Keratinocyte (primary cell): ENCODE measurements around the gene MRPS7. TPM values are rescaled to one million over a fixed set of nuclear protein-coding genes. Genes with fewer than 3 reads are reported as not detected.

Source experiments
- DNase-seq: peaks from one replicate; pipeline ENCODE4 v3.0.0-alpha.2; 2011; ENCODE audit warnings: low read depth, missing footprints, low spot score
- FAIRE-seq: peaks from 2 replicates; lab custom pipeline; 2011; peaks lifted over from hg19 to GRCh38; lab: Jason Lieb, UNC
- H2AFZ ChIP-seq: 2 replicates; pipeline ENCODE4 v1.6.0; 2012; ENCODE audit warnings: low read length, control low read depth, inconsistent platforms; ENCODE audit not compliant: control insufficient read depth
- H3K27ac ChIP-seq: 2 replicates; pipeline ENCODE4 v1.5.1; 2011; ENCODE audit warnings: low read length; ENCODE audit not compliant: control insufficient read depth, insufficient read depth
- H3K27me3 ChIP-seq: 3 replicates; pipeline ENCODE4 v1.6.0; 2011; ENCODE audit warnings: low read length; ENCODE audit not compliant: control insufficient read depth, insufficient read depth; ENCODE audit errors: extremely low read depth
- H3K36me3 ChIP-seq, 2 experiments: 2 replicates in 1 of 2; 3 replicates in 1 of 2; pipeline ENCODE4 v1.5.1; 2011; ENCODE audit warnings: low read length in 2 of 2, mild to moderate bottlenecking in 1 of 2; ENCODE audit not compliant: control insufficient read depth in 2 of 2, insufficient read depth in 2 of 2; ENCODE audit errors: extremely low read depth in 1 of 2
- H3K4me1 ChIP-seq: 3 replicates; pipeline ENCODE4 v1.5.1; 2011; ENCODE audit warnings: low read length; ENCODE audit not compliant: control insufficient read depth, insufficient read depth; ENCODE audit errors: extremely low read depth
- H3K4me2 ChIP-seq: 3 replicates; pipeline ENCODE4 v1.6.0; 2011; ENCODE audit warnings: low read depth, low read length; ENCODE audit not compliant: control insufficient read depth, insufficient read depth; ENCODE audit errors: extremely low read depth
- H3K4me3 ChIP-seq, 3 experiments: fragments of 200-600 bp in 1 of 3; sonication (generic) in 1 of 3; 2 replicates in 2 of 3; 3 replicates in 1 of 3; pipeline ENCODE4 v1.5.1; 2011 to 2016; ENCODE audit warnings: low read length in 3 of 3, mild to moderate bottlenecking in 3 of 3, control low read depth in 2 of 3, inconsistent platforms in 1 of 3, low read depth in 1 of 3, mixed read lengths in 1 of 3, mixed run types in 1 of 3, moderate library complexity in 1 of 3; ENCODE audit not compliant: control insufficient read depth in 2 of 3, insufficient read depth in 2 of 3; ENCODE audit errors: extremely low read depth in 1 of 3
- H3K79me2 ChIP-seq: 2 replicates; pipeline ENCODE4 v1.6.0; 2012; ENCODE audit warnings: low read length; ENCODE audit not compliant: control insufficient read depth, insufficient read depth
- H3K9ac ChIP-seq: 3 replicates; pipeline ENCODE4 v1.6.0; 2011; ENCODE audit warnings: low read length; ENCODE audit not compliant: control insufficient read depth, insufficient read depth; ENCODE audit errors: extremely low read depth
- H3K9me1 ChIP-seq: 3 replicates; pipeline ENCODE4 v1.6.0; 2011; ENCODE audit warnings: low read length; ENCODE audit not compliant: control insufficient read depth, insufficient read depth; ENCODE audit errors: extremely low read depth
- H3K9me3 ChIP-seq: 2 replicates; pipeline ENCODE4 v1.5.1; 2012; ENCODE audit warnings: low read depth, low read length; ENCODE audit not compliant: control insufficient read depth
- H4K20me1 ChIP-seq: 3 replicates; pipeline ENCODE4 v1.6.0; 2011; ENCODE audit warnings: low read length; ENCODE audit not compliant: control insufficient read depth, insufficient read depth; ENCODE audit errors: extremely low read depth
- CTCF ChIP-seq, 3 experiments: IDR thresholded peaks in 1 of 3; conservative IDR thresholded peaks in 1 of 3; optimal IDR thresholded peaks in 1 of 3; 2 replicates in 2 of 3; 3 replicates in 1 of 3; pipeline versions ENCODE3 to v1.5.1; 2011; ENCODE audit warnings: low read length in 3 of 3, mild to moderate bottlenecking in 3 of 3, moderate library complexity in 2 of 3, control low read depth in 1 of 3, inconsistent platforms in 1 of 3; ENCODE audit not compliant: insufficient read depth in 2 of 3; ENCODE audit errors: extremely low read depth in 1 of 3
- EZH2 ChIP-seq: IDR thresholded peaks from one replicate; pipeline ENCODE4 v1.6.1; 2012; ENCODE audit warnings: inconsistent platforms, mild to moderate bottlenecking, low read length, moderate library complexity
- dilution Hi-C: fragments of 300-500 bp; cut with MboI; formaldehyde crosslinking; loops from one replicate; pipeline ENCODE4 v1.7.0; 2020; ENCODE audit warnings: low sequenced_read_pairs; ENCODE audit not compliant: extremely low pct_ligation_motif_present
- polyA plus RNA-seq, 5 experiments: library from polyadenylated mRNA; depleted of rRNA in 3 of 5; stranded (reverse) in 3 of 5; stranded (forward) in 1 of 5; unstranded in 1 of 5; fragments of >200 nt; gene quantifications; 1 replicate in 1 of 5; 2 replicates in 3 of 5; 3 replicates in 1 of 5; pipeline versions ENCODE4 v1.2.1 to v1.2.3, GENCODE V29; 2011 to 2012; ENCODE audit warnings: missing spikeins in 2 of 5, low read depth in 1 of 5, low replicate concordance in 1 of 5

The MRPS7 gene
- polyA plus RNA-seq, 1 donor (not counting 4 experiments of a cell fraction or from before 2014, with no cell fraction given) = 79.0 TPM

GRCh38 chr17:75241996-75242460 is 19.7 kb upstream of the MRPS7 start:
- no peak overlapping the region for H3K9ac ChIP-seq
- H3K4me2 ChIP-seq = no peak overlapping the region
- FAIRE-seq (no peak), DNase-seq (no peak)
- H4K20me1 ChIP-seq = peaks cover 9% of the 10 kb centered on the region
- TF ChIP-seq CTCF (optimal IDR thresholded peaks at IDR 0.05 in 1 of 3, IDR thresholded peaks at IDR 0.05 in 1 of 3, conservative IDR thresholded peaks at IDR 0.05 in 1 of 3; ENCODE audit: extremely low read depth in 1 of 3, insufficient read depth in 2 of 3, low read length in 3 of 3) (no peak), EZH2 (no peak)
- no peaks in the 10 kb centered on the region for H3K4me1 ChIP-seq
- H3K9me3 ChIP-seq = no peaks in the 10 kb centered on the region
- no peak overlapping the region for H2AFZ ChIP-seq
- H3K9me1 ChIP-seq = no peaks in the 10 kb centered on the region
- H3K36me3 ChIP-seq = peaks cover 60 to 74% of the 10 kb centered on the region in 2 experiments
- H3K4me3 ChIP-seq = no peak overlapping the region
- no peaks in the 10 kb centered on the region for H3K27me3 ChIP-seq
- H3K27ac ChIP-seq = no peak overlapping the region
- no peaks in the 10 kb centered on the region for H3K79me2 ChIP-seq
- dilution Hi-C loops = no loop called here

GRCh38 chr17:75242461-75243042 is 19.1 kb upstream of the MRPS7 start:
- H3K36me3 ChIP-seq = peaks cover 56 to 69% of the 10 kb centered on the region in 2 experiments
- dilution Hi-C loops = no loop called here

More at GRCh38 chr17:75242461-75243042, 19.1 kb upstream of the MRPS7 start:
- DNase-seq = no peak
- H3K4me3 ChIP-seq = no peak overlapping the region
- TF ChIP-seq EZH2 (no peak), CTCF (optimal IDR thresholded peaks at IDR 0.05 in 1 of 3, IDR thresholded peaks at IDR 0.05 in 1 of 3, conservative IDR thresholded peaks at IDR 0.05 in 1 of 3; ENCODE audit: extremely low read depth in 1 of 3, insufficient read depth in 2 of 3, low read length in 3 of 3) (no peak)
- H3K9ac ChIP-seq = no peak overlapping the region
- no peaks in the 10 kb centered on the region for H3K4me1 ChIP-seq
- H3K4me2 ChIP-seq = no peak overlapping the region
- H3K27ac ChIP-seq = no peak overlapping the region
- no peak for FAIRE-seq
- H3K27me3 ChIP-seq = no peaks in the 10 kb centered on the region
- no peaks in the 10 kb centered on the region for H3K79me2 ChIP-seq
- H3K9me1 ChIP-seq = no peaks in the 10 kb centered on the region
- peaks cover 9% of the 10 kb centered on the region for H4K20me1 ChIP-seq
- no peaks in the 10 kb centered on the region for H3K9me3 ChIP-seq
- no peak overlapping the region for H2AFZ ChIP-seq
